Activated B cell treated with CpG ODN at 0.5 μM for 24 hours (primary cell): ENCODE measurements around the gene RTL5. TPM values are rescaled to one million over a fixed set of nuclear protein-coding genes. Genes with fewer than 3 reads are reported as not detected.
A peak's percentile ranks its signal among the peaks of the same experiment; 100 is the strongest.

ENCODE experiments used
- ATAC-seq: fragments of 200-7000 bp; cut with Tn5 transposase; one replicate; pipeline ENCODE4 v1.10.0; 2021; ENCODE audit warnings: low read depth, mild to moderate bottlenecking, moderate library complexity
- CTCF ChIA-PET: fragments of 350-600 bp; sonication (Branson Sonifier 250); formaldehyde crosslinking; loops from one replicate; lab custom pipeline; 2021; ENCODE audit warnings: antibody characterized with exemption; lab: Charles Lee
- POLR2A ChIA-PET: fragments of 350-600 bp; sonication (Branson Sonifier 250); formaldehyde crosslinking; loops from one replicate; lab custom pipeline; 2021; ENCODE audit warnings: antibody characterized with exemption; lab: Charles Lee
- DNase-seq: peaks from one replicate; pipeline ENCODE4 v3.0.0; 2022
- H3K27ac Mint-ChIP-seq: one replicate; pipeline ENCODE4 v1.8.0; 2020; ENCODE audit warnings: mixed read lengths
- H3K27me3 Mint-ChIP-seq: one replicate; pipeline ENCODE4 v1.8.0; 2021; ENCODE audit warnings: mixed read lengths
- H3K36me3 Mint-ChIP-seq: one replicate; pipeline ENCODE4 v1.8.0; 2021; ENCODE audit warnings: low read depth, mixed read lengths
- H3K4me1 Mint-ChIP-seq: one replicate; pipeline ENCODE4 v1.8.0; 2021; ENCODE audit warnings: mixed read lengths
- H3K4me3 Mint-ChIP-seq: one replicate; pipeline ENCODE4 v1.8.0; 2020; ENCODE audit warnings: mild to moderate bottlenecking, mixed read lengths
- H3K9me3 Mint-ChIP-seq: one replicate; pipeline ENCODE4 v1.8.0; 2020; ENCODE audit warnings: mixed read lengths
- intact Hi-C: fragments of 100-400 bp; cut with micrococcal nuclease; formaldehyde crosslinking; loops from one replicate; pipeline ENCODE4 v1.15.1; 2024
- total RNA-seq: library from RNA; stranded (reverse); gene quantifications from 2 replicates; pipeline ENCODE4 v1.2.3, GENCODE V29; 2022
- TF ChIP-seq, protein P1 (sequence below): fragments of 200-600 bp; IDR thresholded peaks from one replicate; pipeline ENCODE4 v1.8.0; 2022; ENCODE audit warnings: antibody characterized with exemption, mild to moderate bottlenecking

Gene RTL5
- total RNA-seq, 1 donor from 2014 or later: 2.9 TPM

- ChIA-PET POLR2A (no interaction called here), CTCF (no interaction called here)
- DNase-seq (no peak), ATAC-seq (no peak)
- H3K9me3 Mint-ChIP-seq: no peaks in the 10 kb centered on the region
- no peak overlapping the region for H3K4me3 Mint-ChIP-seq
- H3K27ac Mint-ChIP-seq: no peak overlapping the region
- TF ChIP-seq, protein P1, sequence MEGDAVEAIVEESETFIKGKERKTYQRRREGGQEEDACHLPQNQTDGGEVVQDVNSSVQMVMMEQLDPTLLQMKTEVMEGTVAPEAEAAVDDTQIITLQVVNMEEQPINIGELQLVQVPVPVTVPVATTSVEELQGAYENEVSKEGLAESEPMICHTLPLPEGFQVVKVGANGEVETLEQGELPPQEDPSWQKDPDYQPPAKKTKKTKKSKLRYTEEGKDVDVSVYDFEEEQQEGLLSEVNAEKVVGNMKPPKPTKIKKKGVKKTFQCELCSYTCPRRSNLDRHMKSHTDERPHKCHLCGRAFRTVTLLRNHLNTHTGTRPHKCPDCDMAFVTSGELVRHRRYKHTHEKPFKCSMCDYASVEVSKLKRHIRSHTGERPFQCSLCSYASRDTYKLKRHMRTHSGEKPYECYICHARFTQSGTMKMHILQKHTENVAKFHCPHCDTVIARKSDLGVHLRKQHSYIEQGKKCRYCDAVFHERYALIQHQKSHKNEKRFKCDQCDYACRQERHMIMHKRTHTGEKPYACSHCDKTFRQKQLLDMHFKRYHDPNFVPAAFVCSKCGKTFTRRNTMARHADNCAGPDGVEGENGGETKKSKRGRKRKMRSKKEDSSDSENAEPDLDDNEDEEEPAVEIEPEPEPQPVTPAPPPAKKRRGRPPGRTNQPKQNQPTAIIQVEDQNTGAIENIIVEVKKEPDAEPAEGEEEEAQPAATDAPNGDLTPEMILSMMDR: no peak
- peaks cover 6% of the 10 kb centered on the region for H3K4me1 Mint-ChIP-seq
- intact Hi-C loops: no loop called here
- peaks cover 1% of the 10 kb centered on the region for H3K27me3 Mint-ChIP-seq
- no peaks in the 10 kb centered on the region for H3K36me3 Mint-ChIP-seq
Observed at GRCh38 chrX:72113461-72113860, 18.3 kb downstream of the RTL5 start.

- no peak overlapping the region for H3K4me3 Mint-ChIP-seq
- no peaks in the 10 kb centered on the region for H3K9me3 Mint-ChIP-seq
- CTCF ChIA-PET: no interaction called here
- intact Hi-C loops: no loop called here
- no peak overlapping the region for H3K27ac Mint-ChIP-seq
- DNase-seq: no peak
- TF ChIP-seq, protein P1: no peak
- H3K4me1 Mint-ChIP-seq: peaks cover 6% of the 10 kb centered on the region
- POLR2A ChIA-PET: no interaction called here
- no peak for ATAC-seq
- peaks cover 3% of the 10 kb centered on the region for H3K27me3 Mint-ChIP-seq
- H3K36me3 Mint-ChIP-seq: no peaks in the 10 kb centered on the region
Observed at GRCh38 chrX:72110876-72111708, 20.6 kb downstream of the RTL5 start.

GRCh38 chrX:72110051-72110875 is 21.5 kb downstream of the RTL5 start:
- TF ChIP-seq, protein P1: no peak
- Mint-ChIP-seq H3K4me3 (no peak overlapping the region), H3K9me3 (no peaks in the 10 kb centered on the region), H3K4me1 (peaks cover 11% of the 10 kb centered on the region), H3K27me3 (peaks cover 3% of the 10 kb centered on the region), H3K27ac (no peak overlapping the region), H3K36me3 (no peaks in the 10 kb centered on the region)
- POLR2A ChIA-PET: no interaction called here
- intact Hi-C loops: no loop called here
- CTCF ChIA-PET: no interaction called here
- DNase-seq (no peak), ATAC-seq (peak; percentile 55)

GRCh38 chrX:72108666-72109065 is 23.0 kb downstream of the RTL5 start:
- Mint-ChIP-seq H3K27me3 (peaks cover 3% of the 10 kb centered on the region), H3K4me1 (peaks cover 19% of the 10 kb centered on the region), H3K36me3 (no peaks in the 10 kb centered on the region), H3K27ac (no peak overlapping the region), H3K9me3 (no peaks in the 10 kb centered on the region), H3K4me3 (no peak overlapping the region)
- CTCF ChIA-PET: no interaction called here
- TF ChIP-seq, protein P1: no peak
- ATAC-seq: no peak
- intact Hi-C loops: no loop called here
- POLR2A ChIA-PET: no interaction called here
- no peak for DNase-seq
